HS-27A (cell line): ENCODE results near the gene USH1C.

Source experiments
- DNase-seq: peaks from one replicate; pipeline ENCODE4 v3.0.0-alpha.2; 2012; ENCODE audit warnings: low read depth, missing footprints

USH1C gene

DNA sequence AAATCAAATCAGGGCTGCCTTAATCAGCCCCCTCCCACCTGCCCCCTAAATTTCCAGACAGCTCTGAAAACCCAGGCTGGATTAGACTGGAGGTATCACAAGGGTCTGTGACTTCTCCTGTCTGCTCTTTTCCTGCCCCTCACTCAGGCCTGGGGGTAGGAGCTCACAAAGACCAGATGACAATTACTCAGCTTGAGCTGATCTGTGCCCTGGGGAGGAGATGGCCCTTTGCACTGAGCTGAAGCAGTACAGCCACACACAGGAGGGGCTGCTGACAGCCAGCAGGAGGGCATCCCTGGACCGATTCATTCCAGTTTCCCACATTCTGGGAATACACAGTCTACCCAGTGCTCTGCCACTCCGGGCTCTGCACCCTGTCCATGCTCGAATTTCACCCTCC, 71.7 kb downstream of the USH1C start:
- no peak for DNase-seq

- DNase-seq: no peak
Observed at GRCh38 chr11:17471501-17471900, 72.7 kb downstream of the USH1C start.

DNA sequence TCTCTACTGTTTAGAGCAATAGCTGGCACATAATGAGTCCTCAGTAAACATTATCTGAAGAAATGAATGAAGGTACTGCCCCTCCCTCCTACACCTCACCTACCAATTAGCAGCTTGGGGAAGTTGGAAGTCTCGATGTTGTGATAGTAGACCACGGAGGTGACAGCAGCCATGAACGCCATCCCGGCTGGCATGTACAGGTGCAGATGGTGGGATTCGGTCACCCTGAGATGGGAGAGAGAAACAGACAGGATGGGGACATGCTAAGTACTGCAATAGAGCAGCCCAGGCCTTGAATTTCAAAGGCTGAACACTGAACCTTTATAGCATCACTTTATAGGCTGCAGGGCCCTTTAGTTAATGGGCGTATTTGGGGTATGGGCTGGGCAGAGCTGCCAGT, 74.2 kb downstream of the USH1C start:
- DNase-seq: no peak

- no peak for DNase-seq
Observed at GRCh38 chr11:17468122-17468521, 76.1 kb downstream of the USH1C start.

- no peak for DNase-seq
Observed at GRCh38 chr11:17463546-17464174, 80.6 kb downstream of the USH1C start.

DNA sequence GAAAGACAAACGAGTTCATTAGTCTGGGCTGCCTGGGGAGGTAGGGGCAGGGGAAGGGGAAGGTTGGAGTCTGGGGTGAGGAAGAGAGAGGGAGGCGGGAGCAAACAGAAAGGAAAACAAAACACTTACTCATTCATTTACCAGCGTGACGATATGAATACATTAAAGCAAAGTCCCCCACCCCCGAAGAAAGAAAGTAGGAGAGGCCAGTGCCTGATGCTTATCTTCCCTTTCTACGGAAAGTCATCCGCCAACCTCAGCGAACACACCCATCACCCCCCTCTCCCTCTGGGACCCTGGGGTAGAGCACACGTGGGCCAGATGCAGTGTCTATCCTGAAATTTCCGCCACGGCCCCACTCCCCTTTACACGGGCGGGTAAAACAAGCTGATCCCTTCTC, 81.3 kb downstream of the USH1C start:
- DNase-seq: no peak

GRCh38 chr11:17460406-17460805, 83.8 kb downstream of the USH1C start:
- DNase-seq: no peak

DNA sequence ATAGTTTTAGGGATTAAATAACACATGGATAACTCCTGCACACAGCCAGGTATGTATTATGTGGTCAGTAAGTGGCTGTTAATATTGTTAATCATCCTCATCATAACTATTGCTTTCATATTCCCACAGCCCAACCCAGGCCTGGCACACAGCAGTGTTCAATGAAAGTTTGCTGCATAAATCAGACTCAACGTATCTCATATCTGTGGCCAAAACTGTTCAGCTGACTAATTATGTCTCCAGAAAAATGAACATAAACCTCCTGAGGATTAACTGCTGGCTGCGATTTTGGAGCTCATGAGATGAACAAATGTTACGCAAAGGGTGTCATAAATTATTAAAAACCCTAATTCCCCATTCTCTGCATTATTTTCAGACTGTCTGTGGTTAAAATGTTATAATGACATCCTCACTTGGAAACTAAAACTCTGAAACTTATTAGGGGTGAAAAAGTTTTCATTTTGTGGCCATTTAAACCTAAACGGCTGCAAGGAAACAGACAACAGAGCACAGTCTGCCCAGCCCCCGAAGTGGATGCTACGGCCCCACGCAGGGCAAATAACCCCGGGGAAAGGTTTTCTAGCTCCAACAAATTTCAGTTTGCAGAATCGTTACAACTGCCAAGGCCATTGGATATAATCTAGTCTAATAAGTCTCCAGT, 84.8 kb downstream of the USH1C start:
- DNase-seq: no peak

GRCh38 chr11:17458268-17458667, 85.9 kb downstream of the USH1C start:
- no peak for DNase-seq

- no peak for DNase-seq
Observed at GRCh38 chr11:17457396-17458173, 86.6 kb downstream of the USH1C start.

- no peak for DNase-seq
Observed at GRCh38 chr11:17452668-17453067, 91.5 kb downstream of the USH1C start.

GRCh38 chr11:17449158-17449557, 95.1 kb downstream of the USH1C start:
- DNase-seq: no peak

- no peak for DNase-seq
Observed at GRCh38 chr11:17446482-17446881, 97.7 kb downstream of the USH1C start.

- no peak for DNase-seq
Observed at GRCh38 chr11:17445240-17445795, 98.9 kb downstream of the USH1C start.

DNA sequence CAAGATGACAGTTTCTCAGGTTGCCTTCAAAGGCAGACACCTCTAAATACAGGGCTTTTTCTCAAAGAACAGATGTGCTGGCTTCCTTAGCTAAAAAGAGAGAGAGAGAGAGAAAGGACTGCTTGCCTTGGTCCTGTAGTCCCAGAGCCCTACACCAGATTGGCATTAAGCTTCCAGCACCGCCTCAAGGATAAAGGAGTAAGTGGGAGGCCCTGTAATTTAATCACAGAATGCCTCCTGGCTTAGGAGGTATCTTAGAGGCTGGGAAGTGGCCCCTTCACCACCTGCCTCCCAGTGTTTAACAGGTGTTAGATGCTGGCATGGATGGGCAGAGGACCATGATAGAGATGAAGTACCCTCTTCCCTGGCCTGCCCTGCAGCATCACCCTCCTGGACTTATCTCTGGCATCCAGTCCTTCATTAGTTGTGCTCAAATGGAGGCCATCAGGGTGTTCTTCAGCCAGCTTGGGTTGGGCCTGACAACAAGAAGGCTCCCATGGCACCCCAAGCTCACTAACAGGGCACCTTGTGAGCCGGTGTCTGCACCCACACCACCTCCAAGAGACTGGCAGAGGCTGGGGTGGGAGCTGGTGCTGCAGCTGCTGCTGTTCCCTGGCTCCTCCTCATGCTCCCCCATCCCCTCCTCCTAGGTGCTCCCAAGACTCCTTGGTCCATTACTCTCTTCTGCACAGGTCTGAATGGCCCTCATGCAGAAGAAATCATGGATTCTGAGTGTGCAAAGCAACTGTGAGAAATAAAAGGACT, 100.1 kb downstream of the USH1C start:
- DNase-seq: no peak
